ENCODE measurements around the gene ATP2C2.

Gene ATP2C2

DNA sequence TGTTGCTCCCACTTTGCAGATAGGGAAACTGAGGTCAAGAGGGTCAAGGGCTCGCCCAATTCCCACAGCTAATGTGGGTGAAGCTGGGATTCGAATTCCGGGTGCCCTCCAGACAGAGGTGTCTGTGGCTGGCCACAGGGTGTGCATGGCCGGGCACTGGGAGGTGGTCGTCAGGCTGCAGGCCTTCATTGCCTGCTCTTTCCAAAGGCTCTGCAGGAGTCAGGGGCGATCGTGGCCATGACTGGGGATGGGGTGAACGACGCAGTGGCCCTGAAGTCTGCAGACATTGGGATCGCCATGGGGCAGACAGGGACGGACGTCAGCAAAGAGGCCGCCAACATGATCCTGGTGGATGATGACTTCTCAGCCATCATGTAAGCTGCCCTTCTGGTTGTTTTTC is 86.3 kb downstream of the ATP2C2 start:
- no peak for DNase-seq

DNA sequence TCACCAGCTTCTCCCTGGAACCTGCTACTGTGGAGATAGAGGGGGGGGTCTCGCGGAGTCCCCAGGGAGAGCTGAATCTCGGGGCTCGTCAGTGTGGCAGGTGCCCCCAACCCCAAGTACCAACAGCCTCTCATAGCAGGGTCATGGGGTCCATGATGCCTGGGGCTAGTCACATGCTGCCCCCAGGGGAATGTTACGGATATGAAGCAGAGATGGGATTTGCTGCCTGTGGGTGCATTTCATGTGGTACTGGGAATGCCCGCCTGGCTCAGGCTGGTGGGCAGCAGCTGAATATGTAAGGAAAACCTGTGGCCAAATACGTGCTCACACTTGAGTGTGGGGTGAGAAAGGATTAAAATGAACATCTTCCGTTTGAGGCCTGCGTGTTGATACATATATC is 86.7 kb downstream of the ATP2C2 start:
- DNase-seq: no peak

DNA sequence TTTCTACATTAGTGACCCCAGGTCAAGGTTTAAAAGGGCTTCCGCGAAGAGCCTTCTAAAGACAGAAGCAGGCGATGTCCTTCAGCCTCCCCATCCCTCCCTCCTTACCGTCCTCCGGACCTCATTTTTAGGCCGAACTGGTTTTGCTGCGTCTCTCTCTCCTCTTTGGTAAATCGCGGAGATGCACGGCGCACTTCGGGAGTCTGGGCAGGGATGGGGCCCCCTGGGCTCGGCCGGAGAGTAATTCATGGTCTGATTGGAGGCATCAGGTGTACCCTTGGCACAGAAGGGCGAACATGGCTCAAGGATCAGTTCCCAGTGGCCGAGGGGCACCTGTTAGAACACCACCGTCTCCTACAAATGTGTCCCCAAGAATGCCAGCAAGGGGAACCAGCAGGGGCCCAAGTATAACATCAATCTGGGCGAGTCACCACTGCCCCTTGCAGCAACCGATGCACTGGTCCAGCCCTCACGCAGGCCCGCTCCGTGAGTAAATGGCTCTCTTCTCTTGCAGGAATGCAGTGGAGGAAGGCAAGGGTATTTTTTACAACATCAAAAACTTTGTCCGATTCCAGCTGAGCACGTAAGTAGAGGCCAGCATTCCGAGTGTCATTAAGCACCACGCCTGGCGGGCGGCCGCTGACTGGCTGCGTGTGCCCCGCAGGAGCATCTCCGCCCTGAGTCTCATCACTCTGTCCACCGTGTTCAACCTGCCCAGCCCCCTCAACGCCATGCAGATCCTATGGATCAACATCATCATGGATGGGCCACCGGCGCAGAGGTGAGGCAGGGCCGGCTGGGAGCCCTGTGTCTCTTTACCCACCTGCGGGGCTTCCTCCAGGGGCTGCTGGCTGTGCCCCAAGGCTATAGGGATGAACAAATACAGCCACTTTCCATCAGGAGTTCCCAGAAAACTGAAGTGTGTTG is 90.5 kb downstream of the ATP2C2 start:
- no peak for DNase-seq

DNA sequence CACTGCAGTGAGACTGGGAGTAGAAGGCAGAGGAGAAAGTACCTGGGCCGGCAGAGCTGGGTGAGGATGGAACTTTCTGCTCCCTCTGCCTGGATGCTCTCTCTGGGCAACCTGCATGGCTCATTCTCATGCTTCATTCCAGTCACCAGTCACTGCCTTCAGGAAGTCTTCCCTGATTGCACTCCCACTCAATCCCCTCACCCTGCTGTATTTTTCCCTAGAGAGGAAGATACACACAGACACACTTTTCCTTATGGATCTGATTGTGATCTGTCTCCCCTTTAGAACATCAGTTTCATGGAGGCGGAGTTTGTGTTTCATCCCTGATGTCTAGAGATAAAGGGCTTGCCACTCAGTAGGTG is 91.2 kb downstream of the ATP2C2 start:
- no peak for DNase-seq

DNA sequence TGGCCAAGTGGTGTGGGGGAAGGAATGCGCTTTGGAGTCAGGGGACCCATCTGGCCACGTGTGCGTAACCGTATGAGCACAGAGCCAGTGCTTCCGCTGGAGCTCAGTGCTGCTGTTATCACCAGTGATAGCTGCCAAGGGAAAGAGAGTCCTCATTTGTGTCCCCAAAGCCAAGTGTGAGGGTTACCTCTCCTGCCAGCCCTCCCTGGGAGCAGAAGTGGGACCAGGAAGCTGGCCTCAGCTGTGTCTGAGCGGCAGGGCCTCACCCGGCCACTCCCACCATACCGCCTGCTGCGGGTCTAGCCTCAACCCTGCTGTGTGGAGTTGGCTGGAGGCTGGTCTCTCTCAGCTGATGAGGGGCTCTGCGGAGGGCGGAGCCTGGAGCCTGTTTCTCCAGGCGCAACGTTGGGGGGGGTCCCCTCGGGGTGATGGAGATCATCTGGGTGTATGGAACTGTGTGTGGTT is 91.6 kb downstream of the ATP2C2 start:
- no peak for DNase-seq

DNA sequence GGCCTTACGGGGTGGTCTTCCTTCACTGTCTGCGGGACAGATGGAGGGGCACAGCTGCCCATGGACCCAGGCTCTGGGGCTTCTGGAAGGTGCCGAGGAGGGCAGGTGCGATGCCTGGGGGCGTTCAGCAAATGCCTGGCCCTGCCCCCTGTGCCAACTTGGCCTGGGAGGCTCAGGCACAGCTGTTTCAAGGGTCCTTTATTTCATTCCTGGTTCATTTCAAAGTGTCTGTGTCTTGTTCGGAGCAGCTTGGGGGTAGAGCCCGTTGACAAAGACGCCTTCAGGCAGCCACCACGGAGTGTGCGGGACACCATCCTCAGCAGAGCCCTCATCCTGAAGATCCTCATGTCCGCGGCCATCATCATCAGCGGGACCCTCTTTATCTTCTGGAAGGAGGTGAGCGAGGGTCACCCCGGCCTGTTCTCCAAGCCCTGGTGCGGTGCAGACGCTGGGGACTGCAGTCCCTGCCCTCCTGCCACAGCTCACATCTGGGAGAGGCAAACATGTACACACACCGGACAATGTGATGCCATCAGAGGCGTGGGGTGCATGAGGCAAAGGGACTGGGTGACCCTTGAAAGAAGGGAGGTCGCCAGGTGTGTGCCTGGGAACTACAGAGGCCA is 92.2 kb downstream of the ATP2C2 start:
- DNase-seq: no peak

DNA sequence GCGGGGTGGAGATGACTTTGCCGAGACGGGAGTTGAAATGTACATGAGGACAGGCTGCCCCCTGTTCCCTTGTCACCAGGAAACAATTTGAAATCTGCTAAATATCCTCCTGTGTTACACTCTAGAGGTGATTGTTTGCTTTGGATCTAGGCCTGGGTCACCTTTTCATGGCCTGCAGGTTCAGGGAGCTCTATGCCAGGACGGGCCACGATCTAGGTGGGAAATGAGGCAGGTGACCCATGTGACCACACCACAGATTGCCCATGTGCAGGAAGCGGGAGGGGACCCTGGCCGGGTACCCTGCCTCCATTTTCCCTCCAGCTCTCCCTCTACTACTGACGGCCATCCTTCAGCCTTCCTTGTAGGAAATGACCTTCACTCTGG is 92.7 kb downstream of the ATP2C2 start:
- no peak for DNase-seq

DNA sequence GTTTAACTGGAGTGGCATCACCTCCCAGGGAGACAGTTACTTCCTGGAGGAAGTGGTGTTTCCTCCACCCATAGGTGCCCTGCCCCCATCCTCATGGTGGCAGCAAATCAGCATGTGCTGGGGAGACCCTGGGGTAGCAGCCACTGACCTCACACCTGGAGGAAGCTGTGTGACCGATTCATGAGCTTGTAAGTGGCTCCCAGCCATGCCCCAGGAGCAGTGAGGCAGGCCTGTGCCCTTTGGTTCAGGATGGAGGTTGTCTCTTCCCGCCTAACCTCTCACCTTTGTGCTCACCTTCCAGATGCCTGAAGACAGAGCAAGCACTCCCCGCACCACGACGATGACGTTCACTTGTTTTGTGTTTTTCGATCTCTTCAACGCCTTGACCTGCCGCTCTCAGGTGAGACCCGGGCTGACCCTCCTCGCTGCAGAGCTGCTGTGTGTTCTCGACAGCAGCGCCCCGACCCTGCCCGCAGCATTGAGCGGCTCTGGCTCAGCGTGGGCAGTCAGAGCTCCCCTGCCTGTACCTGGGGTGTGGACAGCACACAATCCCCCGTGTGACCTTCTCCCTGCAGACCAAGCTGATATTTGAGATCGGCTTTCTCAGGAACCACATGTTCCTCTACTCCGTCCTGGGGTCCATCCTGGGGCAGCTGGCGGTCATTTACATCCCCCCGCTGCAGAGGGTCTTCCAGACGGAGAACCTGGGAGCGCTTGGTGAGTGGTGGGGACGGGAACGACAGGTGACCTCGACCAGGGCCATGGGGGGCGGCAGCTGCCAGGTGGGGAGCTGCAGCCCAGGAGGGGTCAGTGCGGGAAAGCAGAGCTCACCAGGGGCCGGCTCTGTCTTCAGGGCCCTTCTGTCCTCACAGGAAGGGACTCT is 93.3 kb downstream of the ATP2C2 start:
- no peak for DNase-seq

DNA sequence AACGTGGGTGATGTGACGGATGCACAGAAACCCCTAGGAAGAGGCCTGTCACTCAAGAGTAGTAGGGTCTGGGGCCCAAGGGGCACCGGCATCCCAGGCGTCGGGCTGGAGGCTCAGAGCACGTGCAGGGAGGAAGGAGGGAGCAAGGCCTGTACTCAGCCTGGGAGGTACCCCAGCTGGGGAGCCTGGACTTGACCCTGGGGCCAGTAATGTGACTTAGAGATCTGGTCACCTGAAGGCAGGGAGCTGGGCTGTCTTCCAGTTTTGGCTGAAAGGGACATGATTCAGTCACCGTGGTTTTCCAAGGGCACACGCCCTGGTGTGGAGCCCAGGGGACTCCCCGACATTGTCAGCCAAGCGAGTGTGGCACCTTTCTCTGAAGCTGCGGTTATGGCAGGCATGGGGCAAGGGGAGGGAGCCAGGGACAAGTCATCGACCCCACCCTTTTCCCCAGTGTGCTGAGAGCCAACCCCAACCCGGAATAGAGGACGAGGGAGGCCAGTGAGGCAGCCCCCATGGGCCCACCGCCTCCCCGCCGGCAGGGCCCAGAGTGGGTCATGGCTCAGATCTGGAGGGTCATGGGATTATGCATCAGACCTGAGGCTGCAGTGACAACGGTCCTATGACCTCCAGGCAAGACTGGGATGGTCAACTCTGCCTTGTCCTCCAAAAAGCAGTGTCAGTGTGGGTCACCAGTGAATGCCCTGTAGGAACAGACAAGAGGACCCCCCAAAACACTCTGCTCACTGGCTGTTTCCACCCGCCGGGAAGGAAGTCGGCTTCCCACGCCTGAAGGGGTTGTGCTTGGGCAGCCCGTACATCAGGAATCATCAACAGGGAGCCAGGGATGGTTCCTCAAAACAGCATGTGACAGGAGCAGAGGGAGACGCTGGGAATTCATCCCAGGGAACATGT is 94.2 kb downstream of the ATP2C2 start:
- DNase-seq: no peak

DNA sequence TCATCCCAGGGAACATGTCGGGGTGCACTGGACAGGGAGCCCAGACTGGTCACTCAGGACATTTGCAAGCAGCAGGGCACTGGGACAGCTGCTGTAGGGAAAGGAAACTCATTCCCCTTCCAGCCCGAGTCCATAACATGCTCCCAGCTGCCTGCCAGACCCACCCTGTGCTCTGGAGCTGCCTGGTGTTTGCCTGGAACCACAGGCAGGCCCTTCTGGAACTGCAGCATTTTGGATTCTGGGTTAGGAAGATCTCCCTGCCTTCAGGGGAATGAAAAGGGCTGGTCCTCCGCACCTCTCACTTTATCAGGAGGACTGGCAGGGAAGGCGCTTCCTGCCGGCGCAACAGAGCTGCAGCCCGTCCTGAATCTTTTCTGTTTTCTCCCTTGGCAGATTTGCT is 94.9 kb downstream of the ATP2C2 start:
- DNase-seq: no peak

DNA sequence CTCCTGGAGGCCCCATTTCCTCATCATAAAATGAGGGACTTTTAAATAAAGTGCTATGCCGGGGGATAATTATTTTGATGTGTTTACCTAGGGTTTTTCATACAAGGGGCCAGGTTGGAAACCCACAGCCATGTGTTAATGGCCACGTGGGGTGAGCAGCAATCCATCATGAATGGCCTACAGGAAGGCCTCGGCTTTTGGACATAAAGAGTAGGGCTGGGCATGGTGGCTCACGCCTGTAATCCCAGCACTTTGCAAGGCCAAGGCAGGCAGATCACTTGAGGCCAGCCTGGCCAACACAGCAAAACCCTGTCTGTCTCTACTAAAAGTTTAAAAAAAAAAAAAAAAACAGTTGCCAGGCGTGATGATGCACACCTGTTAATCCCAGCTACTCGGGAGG is 95.8 kb downstream of the ATP2C2 start:
- DNase-seq: no peak

DNA sequence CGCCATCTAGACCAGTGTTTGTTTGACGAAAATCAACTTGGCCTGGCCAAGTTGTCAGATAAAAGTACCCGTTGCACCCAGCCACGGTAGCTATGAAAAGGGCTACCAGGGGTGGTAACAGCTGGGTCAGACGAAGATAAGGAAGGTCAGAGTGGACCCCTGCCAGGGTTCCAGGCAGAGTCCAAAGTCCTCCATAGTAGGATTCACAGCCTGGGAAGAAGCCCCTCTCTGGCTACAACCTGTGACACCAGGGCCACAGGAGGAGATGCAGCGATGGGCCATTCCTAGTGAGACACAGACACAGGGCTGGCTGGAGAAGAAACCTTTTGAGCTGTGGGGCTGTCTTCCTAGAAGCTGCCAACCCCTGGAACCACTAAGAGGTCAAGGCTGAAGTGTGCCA is 96.8 kb downstream of the ATP2C2 start:
- no peak for DNase-seq

DNA sequence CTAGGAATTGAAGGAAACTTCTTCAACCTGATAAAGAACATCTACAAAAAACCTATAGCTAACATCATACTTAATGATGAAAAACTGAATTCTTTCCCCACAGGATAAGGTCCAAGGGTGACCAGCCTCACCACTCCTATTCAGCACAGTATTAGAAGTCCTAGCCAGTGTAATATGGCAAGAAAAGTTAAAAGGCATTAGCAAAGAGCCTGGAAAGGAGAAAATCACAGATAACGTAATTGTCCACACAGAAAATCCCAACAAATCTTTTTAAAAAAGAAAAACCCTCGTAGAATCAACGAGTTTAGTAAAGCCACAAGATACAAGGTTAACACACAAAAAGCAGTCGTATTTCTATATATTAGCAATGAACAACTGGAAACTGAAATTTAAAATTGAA is 98.4 kb downstream of the ATP2C2 start:
- DNase-seq: no peak

DNA sequence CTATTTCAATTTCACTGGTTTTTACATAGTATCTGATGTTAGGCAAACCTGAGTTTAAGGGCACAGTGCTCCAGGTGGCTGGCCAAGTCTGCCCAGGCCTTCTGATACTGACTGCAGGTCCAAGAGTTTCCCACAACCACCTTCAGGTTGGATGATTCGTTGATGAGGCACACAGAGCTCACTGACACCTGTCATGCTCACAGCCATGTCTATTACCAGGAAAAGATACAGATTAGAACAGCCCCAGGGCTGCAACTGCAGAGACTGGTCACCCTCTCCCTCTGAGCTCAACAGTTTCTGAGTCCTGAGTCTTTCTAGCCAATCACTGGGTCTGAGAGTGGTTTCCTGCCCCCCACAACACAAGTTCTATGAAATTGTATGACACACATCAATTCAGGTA is 98.9 kb downstream of the ATP2C2 start:
- DNase-seq: no peak

DNA sequence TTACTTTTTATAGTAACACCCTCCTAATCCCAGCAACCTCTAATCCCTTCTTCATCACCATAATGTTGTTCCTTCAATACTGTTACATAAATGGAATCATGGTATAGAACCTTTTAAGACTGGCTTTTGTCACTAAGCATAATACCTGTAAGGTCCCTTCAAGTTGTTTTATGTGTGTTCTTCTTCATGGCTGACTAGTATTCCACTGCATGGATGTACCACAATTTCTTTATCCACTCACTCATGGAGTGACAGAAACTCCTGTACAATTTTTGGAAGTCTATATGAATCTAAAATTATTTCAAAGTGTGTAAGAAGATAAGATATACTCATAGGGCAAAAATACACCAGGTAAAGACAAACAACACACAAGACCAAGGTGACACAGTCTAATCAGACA is 99.4 kb downstream of the ATP2C2 start:
- no peak for DNase-seq

DNA sequence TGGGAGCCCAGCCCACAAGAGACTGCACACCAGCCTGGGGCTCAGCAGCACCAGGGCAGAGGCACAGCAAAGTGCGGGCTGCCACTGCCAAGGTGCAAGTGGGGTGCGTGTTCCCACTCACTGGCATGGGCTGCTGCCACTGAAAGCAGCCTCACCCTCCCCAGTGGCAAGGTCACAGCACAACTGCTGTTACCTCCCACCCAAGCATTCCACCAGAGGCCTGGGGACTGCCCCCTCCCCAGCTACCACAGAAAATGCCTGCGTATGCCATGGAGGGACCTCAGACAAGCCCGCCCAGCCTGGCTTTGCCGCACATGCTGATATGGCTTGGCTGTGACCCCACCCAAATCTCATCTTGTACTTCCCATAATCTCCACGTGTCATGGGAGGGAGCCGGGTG is 103.0 kb downstream of the ATP2C2 start:
- DNase-seq: no peak

DNA sequence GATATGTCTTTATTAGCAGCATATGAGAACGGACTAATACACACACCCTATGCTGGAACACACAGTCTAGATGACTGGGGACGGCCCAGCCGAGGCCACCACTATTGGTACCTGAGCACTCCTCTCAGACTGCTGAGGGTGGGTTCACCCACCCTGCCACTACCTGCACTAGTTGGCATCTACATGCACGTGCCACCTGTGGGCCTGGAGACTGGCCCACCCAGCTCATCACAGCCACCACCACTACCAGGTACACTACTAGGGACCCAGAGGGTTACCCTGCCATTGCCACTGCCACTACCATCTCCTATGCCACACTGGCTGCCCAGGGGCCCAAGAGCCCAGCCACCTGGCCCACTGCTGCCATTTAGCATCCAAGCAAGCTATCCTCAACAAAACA is 103.6 kb downstream of the ATP2C2 start:
- DNase-seq: no peak

DNA sequence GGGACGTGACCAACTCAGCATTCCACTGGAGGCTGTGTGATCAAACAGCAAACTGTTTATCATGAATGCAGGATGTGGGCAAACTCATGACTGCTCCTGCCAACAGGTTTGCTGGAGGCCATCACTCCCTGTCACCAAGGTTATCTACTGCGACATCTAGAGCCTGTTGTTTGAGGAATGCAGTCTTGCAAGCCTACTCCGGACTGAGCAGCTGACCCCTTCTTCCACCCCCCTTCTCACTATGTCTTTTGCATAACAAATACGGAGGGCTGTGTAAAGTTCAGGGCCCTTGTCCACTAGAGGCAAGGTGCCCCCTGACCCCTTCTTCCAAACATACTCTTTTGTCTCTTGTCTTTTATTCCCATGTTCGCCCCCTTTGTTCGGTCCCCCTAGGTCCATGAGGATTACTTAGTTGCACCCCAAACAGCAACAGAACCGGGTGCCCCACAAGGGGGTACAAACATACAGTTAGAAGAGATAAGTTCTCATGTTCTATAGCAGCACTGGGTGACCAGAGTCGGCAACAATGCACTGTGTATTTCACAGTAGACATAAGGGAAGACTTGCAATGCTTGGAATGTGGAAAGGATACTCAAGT is 107.4 kb downstream of the ATP2C2 start:
- no peak for DNase-seq

DNA sequence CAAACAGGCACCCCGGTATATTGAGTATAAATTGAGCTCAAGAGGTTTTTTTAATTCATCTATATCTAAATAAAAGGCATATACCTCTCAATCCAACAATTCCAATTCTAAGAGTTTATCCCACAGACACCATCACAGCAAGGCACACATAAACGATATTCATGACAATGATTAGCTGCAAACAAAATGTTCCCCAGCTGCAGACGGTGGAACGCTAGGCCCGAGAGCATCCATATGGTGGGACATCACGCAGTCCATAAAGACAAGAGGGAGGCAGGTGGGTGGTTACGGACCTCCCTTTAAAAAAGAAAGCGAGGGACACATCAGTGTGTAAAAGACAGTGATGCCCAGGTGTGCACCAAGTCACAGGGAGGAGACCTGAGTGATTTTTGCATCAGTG is 108.1 kb downstream of the ATP2C2 start:
- no peak for DNase-seq

DNA sequence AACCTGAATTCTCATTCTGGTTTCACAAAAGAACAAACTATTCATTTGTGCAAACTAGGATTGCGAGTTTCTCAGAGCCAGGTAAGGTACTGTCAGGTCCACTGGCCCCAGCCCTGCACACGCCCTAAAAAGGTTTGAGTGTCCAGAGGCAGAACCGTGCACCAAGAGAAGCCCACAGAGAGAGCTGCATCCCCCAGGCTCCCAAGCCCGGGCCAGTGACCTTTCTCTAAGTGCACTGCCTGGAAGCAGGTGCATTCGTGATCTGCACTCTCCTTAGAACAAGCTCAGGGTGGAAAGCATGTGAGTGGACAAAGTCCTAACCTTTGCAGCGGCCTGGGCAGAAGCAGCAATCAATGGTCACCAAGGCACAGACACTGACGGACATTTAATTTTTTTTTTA is 109.3 kb downstream of the ATP2C2 start:
- DNase-seq: no peak

DNA sequence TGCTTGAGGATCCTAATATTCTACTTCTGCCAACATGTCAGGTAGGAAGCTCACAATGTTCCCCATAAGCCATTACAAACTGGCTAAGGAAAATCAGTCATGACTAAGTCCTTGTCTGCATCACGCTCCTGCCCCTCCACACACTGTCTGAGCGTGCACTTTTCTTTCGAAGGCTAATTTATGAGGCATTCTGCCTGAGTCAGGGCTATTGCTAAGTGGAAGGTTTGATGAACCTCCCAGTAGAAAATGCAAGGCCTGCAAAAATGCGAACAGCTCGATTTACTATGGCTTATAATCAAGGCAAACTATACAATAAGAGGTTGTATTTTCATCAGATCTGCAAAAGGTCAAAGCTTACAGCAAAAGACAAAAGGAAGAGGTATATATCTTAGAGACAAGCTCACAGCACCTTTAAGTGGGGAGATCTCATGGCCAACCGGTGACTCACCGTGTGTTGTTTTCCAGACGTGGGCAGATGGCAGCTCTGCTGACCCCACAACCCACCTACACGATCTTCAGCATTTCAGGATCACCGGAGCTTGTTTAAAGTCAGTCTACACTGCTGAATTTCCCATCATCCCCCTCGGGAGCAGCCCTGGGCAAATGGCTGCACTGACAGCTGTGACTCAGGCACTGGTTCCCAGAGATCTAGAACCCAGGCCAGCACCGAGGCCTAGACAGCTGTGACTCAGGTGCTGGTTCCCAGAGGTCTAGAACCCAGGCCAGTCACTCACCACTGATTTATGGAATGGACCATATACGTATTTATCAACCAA is 110.0 kb downstream of the ATP2C2 start:
- no peak for DNase-seq
